Measurements from ENCODE around the gene CADPS. TPM values are rescaled to one million over a fixed set of nuclear protein-coding genes. Genes with fewer than 3 reads are reported as not detected.

Gene CADPS
- total RNA-seq, 1 donor from 2014 or later = not detected

GRCh38 chr3:62888778-62889177, 13.6 kb upstream of the CADPS start:
- H3K4me1 Mint-ChIP-seq = no peaks in the 10 kb centered on the region
- H3K27me3 Mint-ChIP-seq = no peaks in the 10 kb centered on the region
- H3K36me3 Mint-ChIP-seq (ENCODE audit: low read depth) = no peaks in the 10 kb centered on the region
- no peak for DNase-seq
- H3K9me3 Mint-ChIP-seq = no peaks in the 10 kb centered on the region
- intact Hi-C loops (cut with micrococcal nuclease) = no loop called here
- no peak overlapping the region for H3K27ac Mint-ChIP-seq
- H3K4me3 Mint-ChIP-seq = no peak overlapping the region

GRCh38 chr3:62888180-62888579, 13.0 kb upstream of the CADPS start:
- H3K36me3 Mint-ChIP-seq (ENCODE audit: low read depth) = no peaks in the 10 kb centered on the region
- H3K27ac Mint-ChIP-seq = no peak overlapping the region
- H3K4me1 Mint-ChIP-seq = no peaks in the 10 kb centered on the region
- no peak for DNase-seq
- intact Hi-C loops (cut with micrococcal nuclease) = no loop called here
- H3K27me3 Mint-ChIP-seq = no peaks in the 10 kb centered on the region
- no peak overlapping the region for H3K4me3 Mint-ChIP-seq
- no peaks in the 10 kb centered on the region for H3K9me3 Mint-ChIP-seq

- H3K36me3 Mint-ChIP-seq (ENCODE audit: low read depth) = no peaks in the 10 kb centered on the region
- no peaks in the 10 kb centered on the region for H3K9me3 Mint-ChIP-seq
- H3K27ac Mint-ChIP-seq = no peak overlapping the region
- intact Hi-C loops (cut with micrococcal nuclease) = no loop called here
- H3K4me1 Mint-ChIP-seq = no peaks in the 10 kb centered on the region
- DNase-seq = no peak
- no peak overlapping the region for H3K4me3 Mint-ChIP-seq
- no peaks in the 10 kb centered on the region for H3K27me3 Mint-ChIP-seq
These were observed 9.9 kb upstream of the CADPS start for GRCh38 chr3:62885136-62885535.

GRCh38 chr3:62884096-62884870, 9.1 kb upstream of the CADPS start:
- H3K27ac Mint-ChIP-seq = no peak overlapping the region
- no peak overlapping the region for H3K4me3 Mint-ChIP-seq
- intact Hi-C loops (cut with micrococcal nuclease) = no loop called here
- no peaks in the 10 kb centered on the region for H3K36me3 Mint-ChIP-seq (ENCODE audit: low read depth)
- no peak for DNase-seq
- H3K4me1 Mint-ChIP-seq = no peaks in the 10 kb centered on the region
- no peaks in the 10 kb centered on the region for H3K27me3 Mint-ChIP-seq
- H3K9me3 Mint-ChIP-seq = no peaks in the 10 kb centered on the region

GRCh38 chr3:62882676-62883200, 7.5 kb upstream of the CADPS start:
- Mint-ChIP-seq H3K4me1 (no peaks in the 10 kb centered on the region), H3K9me3 (no peaks in the 10 kb centered on the region), H3K27ac (no peak overlapping the region), H3K36me3 (ENCODE audit: low read depth) (no peaks in the 10 kb centered on the region), H3K4me3 (no peak overlapping the region), H3K27me3 (no peaks in the 10 kb centered on the region)
- intact Hi-C loops (cut with micrococcal nuclease) = no loop called here
- DNase-seq = no peak

GRCh38 chr3:62876064-62876463, 848 bp upstream of the CADPS start:
- DNase-seq = no peak
- Mint-ChIP-seq H3K4me1 (no peaks in the 10 kb centered on the region), H3K36me3 (ENCODE audit: low read depth) (no peaks in the 10 kb centered on the region), H3K27ac (no peak overlapping the region), H3K4me3 (no peak overlapping the region), H3K27me3 (peaks cover 40% of the 10 kb centered on the region), H3K9me3 (no peaks in the 10 kb centered on the region)
- intact Hi-C loops (cut with micrococcal nuclease) = loop anchor here (10.0 kb wide), 1 partner anchor 501 kb away; the partner anchor contains the start of gene FEZF2

- intact Hi-C loops (cut with micrococcal nuclease) = loop anchor here (10.0 kb wide), 1 partner anchor 501 kb away; the partner anchor contains the start of gene FEZF2
- no peaks in the 10 kb centered on the region for H3K4me1 Mint-ChIP-seq
- H3K9me3 Mint-ChIP-seq = no peaks in the 10 kb centered on the region
- H3K4me3 Mint-ChIP-seq = no peak overlapping the region
- peaks cover 40% of the 10 kb centered on the region for H3K27me3 Mint-ChIP-seq
- no peak overlapping the region for H3K27ac Mint-ChIP-seq
- H3K36me3 Mint-ChIP-seq (ENCODE audit: low read depth) = no peaks in the 10 kb centered on the region
- DNase-seq = no peak
These were observed 364 bp upstream of the CADPS start for GRCh38 chr3:62875558-62876002.

- intact Hi-C loops (cut with micrococcal nuclease) = loop anchor here (10.0 kb wide), 1 partner anchor 499 kb away; the partner anchor contains the start of gene FEZF2
- peaks cover 40% of the 10 kb centered on the region for H3K27me3 Mint-ChIP-seq
- H3K36me3 Mint-ChIP-seq (ENCODE audit: low read depth) = no peaks in the 10 kb centered on the region
- no peak overlapping the region for H3K27ac Mint-ChIP-seq
- no peaks in the 10 kb centered on the region for H3K4me1 Mint-ChIP-seq
- no peak for DNase-seq
- no peaks in the 10 kb centered on the region for H3K9me3 Mint-ChIP-seq
- H3K4me3 Mint-ChIP-seq = no peak overlapping the region
These were observed 1.2 kb downstream of the CADPS start for GRCh38 chr3:62873761-62874710.

GRCh38 chr3:62873451-62873760, 1.8 kb downstream of the CADPS start:
- no peaks in the 10 kb centered on the region for H3K9me3 Mint-ChIP-seq
- no peak for DNase-seq
- H3K36me3 Mint-ChIP-seq (ENCODE audit: low read depth) = no peaks in the 10 kb centered on the region
- intact Hi-C loops (cut with micrococcal nuclease) = loop anchor here (10.0 kb wide), 1 partner anchor 499 kb away; the partner anchor contains the start of gene FEZF2
- peaks cover 40% of the 10 kb centered on the region for H3K27me3 Mint-ChIP-seq
- H3K4me1 Mint-ChIP-seq = no peaks in the 10 kb centered on the region
- H3K27ac Mint-ChIP-seq = no peak overlapping the region
- H3K4me3 Mint-ChIP-seq = no peak overlapping the region

GRCh38 chr3:62872318-62872717, 2.9 kb downstream of the CADPS start:
- no peak for DNase-seq
- H3K9me3 Mint-ChIP-seq = no peaks in the 10 kb centered on the region
- no peak overlapping the region for H3K27ac Mint-ChIP-seq

GRCh38 chr3:62870321-62870720, 4.9 kb downstream of the CADPS start:
- Mint-ChIP-seq H3K27ac (no peak overlapping the region), H3K36me3 (ENCODE audit: low read depth) (no peaks in the 10 kb centered on the region), H3K4me3 (no peak overlapping the region), H3K9me3 (no peaks in the 10 kb centered on the region), H3K27me3 (peaks cover 21% of the 10 kb centered on the region), H3K4me1 (no peaks in the 10 kb centered on the region)
- no peak for DNase-seq
- intact Hi-C loops (cut with micrococcal nuclease) = loop anchor here (10.0 kb wide), 1 partner anchor 496 kb away; the partner anchor contains the start of gene FEZF2

More at GRCh38 chr3:62872318-62872717, 2.9 kb downstream of the CADPS start:
- intact Hi-C loops (cut with micrococcal nuclease) = loop anchor here (10.0 kb wide), 1 partner anchor 498 kb away; the partner anchor contains the start of gene FEZF2
- H3K36me3 Mint-ChIP-seq (ENCODE audit: low read depth) = no peaks in the 10 kb centered on the region
- H3K4me3 Mint-ChIP-seq = no peak overlapping the region
- H3K27me3 Mint-ChIP-seq = peaks cover 40% of the 10 kb centered on the region
- H3K4me1 Mint-ChIP-seq = no peaks in the 10 kb centered on the region

GRCh38 chr3:62863648-62864047, 11.6 kb downstream of the CADPS start:
- Mint-ChIP-seq H3K4me1 (no peaks in the 10 kb centered on the region), H3K27me3 (no peaks in the 10 kb centered on the region), H3K9me3 (no peaks in the 10 kb centered on the region), H3K36me3 (ENCODE audit: low read depth) (no peaks in the 10 kb centered on the region), H3K27ac (no peak overlapping the region), H3K4me3 (no peak overlapping the region)
- intact Hi-C loops (cut with micrococcal nuclease) = no loop called here
- DNase-seq = no peak

GRCh38 chr3:62859203-62859791, 15.9 kb downstream of the CADPS start:
- no peaks in the 10 kb centered on the region for H3K4me1 Mint-ChIP-seq
- no peak overlapping the region for H3K27ac Mint-ChIP-seq
- no peak overlapping the region for H3K4me3 Mint-ChIP-seq
- no peaks in the 10 kb centered on the region for H3K27me3 Mint-ChIP-seq
- no peak for DNase-seq
- intact Hi-C loops (cut with micrococcal nuclease) = no loop called here
- no peaks in the 10 kb centered on the region for H3K9me3 Mint-ChIP-seq
- no peaks in the 10 kb centered on the region for H3K36me3 Mint-ChIP-seq (ENCODE audit: low read depth)

All from activated CD4-positive, alpha-beta T cell treated with anti-CD3 and anti-CD28 coated beads, Interleukin-2, amount 10 ng/mL, durations not matched to agents 24 days and 14 days (primary cell).